Measurements from ENCODE around the gene TP53I11.

DNA sequence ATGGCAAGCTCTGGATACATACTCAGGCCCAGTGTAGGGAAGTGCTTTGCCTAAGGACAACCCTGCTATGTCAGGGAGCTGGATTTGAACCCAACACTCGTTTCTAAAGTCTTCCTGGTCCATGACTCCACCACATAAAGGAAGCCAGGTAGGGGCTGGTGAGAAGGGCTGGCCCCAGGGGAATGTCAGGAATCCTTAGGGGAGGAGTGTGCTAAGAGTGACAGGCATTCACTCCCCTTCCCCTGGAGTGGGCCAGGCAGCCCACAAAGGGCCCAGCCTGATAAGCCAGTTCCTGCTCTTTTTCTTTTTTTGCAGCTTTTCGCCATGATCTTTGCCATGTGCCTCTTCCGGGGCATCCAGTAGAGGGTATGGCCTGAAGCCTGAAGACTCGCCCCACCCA, 21.9 kb downstream of the TP53I11 start:
- no peak for TF ChIP-seq POLR2A (IDR thresholded peaks at IDR 0.05; ENCODE audit: low read depth, low read length)
- TF ChIP-seq POLR2AphosphoS5 (IDR thresholded peaks at IDR 0.05; ENCODE audit: low read depth, low read length) = no peak
